ENCODE measurements around the gene TSHZ1. TPM values are rescaled to one million over a fixed set of nuclear protein-coding genes. Genes with fewer than 3 reads are reported as not detected.

Gene TSHZ1
- total RNA-seq, 4 donors from 2014 or later = 10.4 to 18.1 (median 12.5) TPM

DNA sequence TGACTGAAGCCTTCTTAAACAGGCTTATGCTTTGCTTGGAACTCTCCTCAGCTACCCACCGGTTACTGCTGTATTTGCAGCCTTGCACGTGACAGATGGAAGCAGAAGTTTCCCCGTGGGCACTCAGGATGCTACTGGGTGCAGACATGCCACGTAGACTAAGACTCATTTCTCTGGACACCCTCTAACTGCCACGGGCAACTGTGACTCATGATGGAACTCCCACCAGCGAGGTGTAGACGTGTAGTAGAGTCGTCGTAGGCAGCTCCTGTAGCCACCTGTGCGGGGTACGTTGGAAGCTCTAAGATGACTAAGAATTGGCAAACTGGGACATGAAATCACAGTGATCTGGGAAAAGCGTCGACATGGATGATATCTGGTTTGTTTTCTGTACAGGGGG, 27.5 kb downstream of the TSHZ1 start:
- TF ChIP-seq, protein P1, sequence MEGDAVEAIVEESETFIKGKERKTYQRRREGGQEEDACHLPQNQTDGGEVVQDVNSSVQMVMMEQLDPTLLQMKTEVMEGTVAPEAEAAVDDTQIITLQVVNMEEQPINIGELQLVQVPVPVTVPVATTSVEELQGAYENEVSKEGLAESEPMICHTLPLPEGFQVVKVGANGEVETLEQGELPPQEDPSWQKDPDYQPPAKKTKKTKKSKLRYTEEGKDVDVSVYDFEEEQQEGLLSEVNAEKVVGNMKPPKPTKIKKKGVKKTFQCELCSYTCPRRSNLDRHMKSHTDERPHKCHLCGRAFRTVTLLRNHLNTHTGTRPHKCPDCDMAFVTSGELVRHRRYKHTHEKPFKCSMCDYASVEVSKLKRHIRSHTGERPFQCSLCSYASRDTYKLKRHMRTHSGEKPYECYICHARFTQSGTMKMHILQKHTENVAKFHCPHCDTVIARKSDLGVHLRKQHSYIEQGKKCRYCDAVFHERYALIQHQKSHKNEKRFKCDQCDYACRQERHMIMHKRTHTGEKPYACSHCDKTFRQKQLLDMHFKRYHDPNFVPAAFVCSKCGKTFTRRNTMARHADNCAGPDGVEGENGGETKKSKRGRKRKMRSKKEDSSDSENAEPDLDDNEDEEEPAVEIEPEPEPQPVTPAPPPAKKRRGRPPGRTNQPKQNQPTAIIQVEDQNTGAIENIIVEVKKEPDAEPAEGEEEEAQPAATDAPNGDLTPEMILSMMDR (IDR thresholded peaks at IDR 0.05; ENCODE audit: low read depth) = no peak

DNA sequence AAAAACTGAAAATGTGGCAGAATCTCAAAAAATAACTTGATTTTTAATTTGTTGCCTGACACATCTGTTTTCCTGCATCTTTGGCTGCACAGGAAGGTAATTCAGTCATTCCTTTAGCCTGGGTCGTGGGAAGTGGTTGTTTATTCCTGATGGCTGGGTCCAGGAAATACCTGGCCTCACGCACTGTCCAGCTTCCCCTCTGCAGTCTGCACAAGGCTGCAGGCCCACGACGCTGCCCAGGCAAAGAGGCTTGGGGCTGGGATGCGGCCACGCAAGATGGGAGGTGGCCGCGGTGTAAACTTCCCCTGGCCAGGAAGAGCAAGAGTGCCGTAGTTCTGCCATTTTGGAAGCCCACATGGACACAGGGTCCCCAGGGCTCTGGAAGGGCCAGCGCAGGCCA, 28.2 kb downstream of the TSHZ1 start:
- TF ChIP-seq, protein P1 (IDR thresholded peaks at IDR 0.05; ENCODE audit: low read depth) = no peak

DNA sequence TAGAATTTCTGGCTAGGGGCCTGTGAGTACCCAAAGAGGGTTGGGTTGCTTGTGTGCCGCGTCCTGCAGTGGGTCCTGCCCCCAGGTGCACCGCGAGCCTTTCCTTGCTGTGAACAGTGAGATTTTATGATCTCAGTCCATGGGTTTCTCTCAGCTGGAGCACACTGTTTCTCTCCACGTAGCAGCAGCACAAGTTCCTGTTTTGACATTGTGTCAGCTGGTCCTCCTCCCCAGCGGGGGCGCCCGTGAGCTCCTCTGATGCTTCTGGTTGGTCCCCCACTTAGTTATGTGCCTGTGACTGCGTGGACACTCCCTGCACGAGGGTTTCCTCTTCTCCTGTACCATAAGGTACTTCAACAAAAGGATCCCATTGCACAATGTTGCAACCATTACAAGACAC, 29.8 kb downstream of the TSHZ1 start:
- TF ChIP-seq, protein P1 (IDR thresholded peaks at IDR 0.05; ENCODE audit: low read depth) = no peak

DNA sequence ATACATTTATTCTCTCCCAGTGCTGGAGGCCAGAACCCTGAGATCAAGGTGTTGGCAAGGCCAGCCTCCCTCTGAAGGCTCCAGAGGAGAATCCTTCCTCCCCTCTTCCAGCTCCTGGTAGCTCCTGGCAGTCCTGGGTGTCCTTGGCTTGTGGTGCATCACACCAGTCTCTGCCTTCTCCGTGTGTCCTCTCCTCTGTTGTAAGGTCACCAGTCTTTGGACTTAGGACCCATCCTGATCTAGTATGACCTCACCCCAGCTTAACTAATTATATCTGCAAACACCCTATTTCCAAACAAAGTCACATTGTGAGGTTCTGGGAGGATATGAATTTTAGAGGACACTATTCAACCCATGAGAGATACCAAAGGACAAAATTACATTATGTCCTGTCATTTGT, 31.1 kb downstream of the TSHZ1 start:
- TF ChIP-seq, protein P1 (IDR thresholded peaks at IDR 0.05; ENCODE audit: low read depth) = no peak

DNA sequence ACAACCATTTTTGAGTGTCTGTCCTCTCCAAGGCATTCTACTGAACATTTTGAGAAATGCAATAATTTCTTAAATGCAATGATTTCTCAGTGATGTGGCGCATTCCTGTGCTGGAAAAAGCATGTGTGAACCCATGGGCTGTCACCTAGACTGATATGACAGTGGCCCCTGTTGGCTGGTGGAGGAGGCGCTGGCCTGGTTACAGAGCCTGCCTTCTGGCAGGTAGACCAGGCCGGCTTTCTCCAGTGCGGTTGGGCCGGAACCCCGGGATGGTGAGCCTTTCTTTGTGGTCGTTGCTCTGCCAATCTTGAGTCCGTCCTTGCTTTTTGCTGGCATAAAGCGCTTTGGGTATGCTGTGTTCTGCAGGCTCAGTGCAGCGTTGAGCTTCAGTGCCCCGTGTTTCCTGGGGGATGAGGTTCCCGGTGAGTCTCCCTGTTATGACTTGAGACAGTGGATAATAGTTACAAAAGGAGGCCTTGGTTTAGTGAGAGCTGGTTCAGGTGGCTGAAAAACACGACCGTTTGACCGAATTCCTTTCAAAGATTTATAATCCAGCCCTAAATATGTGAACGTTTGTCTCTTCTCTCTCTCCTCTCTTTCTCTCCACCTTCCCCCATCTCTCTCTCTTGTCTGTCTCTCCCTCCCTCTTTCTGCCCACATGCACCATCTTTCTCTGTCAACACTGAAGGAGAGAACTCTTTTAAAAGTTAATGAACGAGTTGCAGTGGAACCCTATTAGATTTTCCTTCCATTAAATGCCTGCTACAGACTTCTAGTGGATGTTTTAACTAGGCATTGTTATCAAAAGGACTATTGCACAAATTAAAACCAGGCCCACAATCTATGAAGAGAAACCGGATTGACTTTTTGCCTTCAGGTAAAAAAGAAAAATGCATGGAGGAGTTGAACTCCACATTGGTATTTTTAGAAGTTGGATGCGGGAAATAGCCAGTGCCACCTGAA, 34.0 kb downstream of the TSHZ1 start:
- TF ChIP-seq, protein P1 (IDR thresholded peaks at IDR 0.05; ENCODE audit: low read depth) = no peak

DNA sequence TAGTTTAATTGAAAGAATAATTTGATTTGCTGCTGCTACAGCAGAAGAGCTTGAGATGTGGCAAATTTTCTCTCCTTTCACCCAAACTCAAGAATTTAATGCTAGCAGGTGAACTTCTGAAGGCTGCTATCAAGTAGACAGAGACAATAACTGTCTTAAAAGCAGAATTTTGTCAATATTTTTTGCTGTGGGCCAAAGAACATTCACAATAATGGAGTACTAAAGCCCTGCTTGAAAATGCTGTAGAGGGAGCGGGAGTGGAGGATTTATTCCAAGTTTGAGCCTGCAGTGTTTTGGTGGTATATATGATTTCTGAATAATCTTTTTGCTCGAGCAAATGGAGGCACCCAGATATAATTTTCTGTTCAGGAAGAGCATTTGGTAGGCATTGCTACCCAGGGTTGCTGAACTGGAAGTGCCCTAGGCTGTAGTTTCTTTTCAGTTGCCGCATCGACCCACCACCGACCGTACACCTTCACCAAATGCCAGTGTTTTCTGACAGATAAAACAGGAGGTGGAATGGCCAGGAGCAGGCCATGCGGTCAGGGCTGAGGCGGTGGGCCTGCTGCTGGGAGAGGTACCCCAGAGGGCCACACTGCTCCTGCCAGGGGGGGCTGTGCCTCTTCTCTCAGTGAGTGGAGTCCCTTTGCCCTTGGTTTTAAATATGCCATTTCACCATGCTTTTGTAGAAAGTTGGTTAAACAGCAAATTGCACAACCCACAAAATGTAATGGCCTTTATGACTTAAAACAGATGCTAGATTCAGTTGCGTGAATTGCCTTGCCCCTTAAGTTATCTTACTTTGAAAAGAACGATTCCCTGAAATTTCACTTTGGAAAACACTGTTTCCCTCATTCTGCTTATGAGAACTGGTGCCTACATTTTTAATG, 36.4 kb downstream of the TSHZ1 start:
- TF ChIP-seq, protein P1 (IDR thresholded peaks at IDR 0.05; ENCODE audit: low read depth) = no peak

Data from subcutaneous adipose tissue (tissue), 4 donors.